Breast epithelium (tissue), 3 donors: ENCODE results near the gene DNM3.

Experiments
- CTCF ChIP-seq, 3 donors: fragments of 450-650 bp; IDR thresholded peaks; one replicate each; pipeline ENCODE4 v1.5.1; 2016 to 2017; ENCODE audit warnings: antibody characterized with exemption in 3 of 3, mild to moderate bottlenecking in 3 of 3, moderate library complexity in 3 of 3
- POLR2A ChIP-seq: fragments of 450-650 bp; IDR thresholded peaks from one replicate; pipeline ENCODE4 v1.6.1; 2016; ENCODE audit warnings: antibody characterized with exemption, mild to moderate bottlenecking, moderate library complexity
- POLR2AphosphoS5 ChIP-seq, 3 donors: sonication (generic); formaldehyde crosslinking; IDR thresholded peaks; one replicate each; pipeline ENCODE4 v1.6.1; 2017; ENCODE audit warnings: antibody characterized with exemption in 3 of 3

GRCh38 chr1:172241540-172241939 is 400.2 kb downstream of the DNM3 start:
- TF ChIP-seq CTCF (IDR thresholded peaks at IDR 0.05) (no peak), POLR2A (no peak), POLR2AphosphoS5 (IDR thresholded peaks at IDR 0.05) (no peak)
